B cell (primary cell): Measurements from ENCODE around the gene PEX12. TPM values are rescaled to one million over a fixed set of nuclear protein-coding genes. Genes with fewer than 3 reads are reported as not detected.

Experiments
- ATAC-seq: fragments of 200-7000 bp; cut with Tn5 transposase; one replicate; pipeline ENCODE4 v1.10.0; 2021; ENCODE audit warnings: low read depth, mild to moderate bottlenecking, moderate number of reproducible peaks, moderate library complexity
- CTCF ChIA-PET: fragments of 350-600 bp; sonication (Branson Sonifier 250); formaldehyde crosslinking; loops from one replicate; lab custom pipeline; 2021; ENCODE audit warnings: antibody characterized with exemption, inconsistent platforms; lab: Charles Lee
- POLR2A ChIA-PET: fragments of 350-600 bp; sonication (Branson Sonifier 250); formaldehyde crosslinking; loops from one replicate; lab custom pipeline; 2021; ENCODE audit warnings: antibody characterized with exemption; lab: Charles Lee
- DNase-seq: peaks from one replicate; pipeline ENCODE4 v3.0.0; 2013
- H2AFZ ChIP-seq: 2 replicates; pipeline ENCODE4 v1.6.1; 2012; ENCODE audit warnings: mild to moderate bottlenecking, low read depth, low read length; ENCODE audit not compliant: insufficient read depth, poor library complexity, severe bottlenecking
- H3K27ac ChIP-seq, 2 donors: 1 replicate in 1 of 2; 2 replicates in 1 of 2; pipeline ENCODE4 v1.5.1; 2012 to 2013; ENCODE audit warnings: low read length in 2 of 2, mild to moderate bottlenecking in 2 of 2, moderate library complexity in 1 of 2
- H3K27me3 ChIP-seq, 4 experiments: fragments of 200-600 bp in 1 of 4; sonication (generic) in 1 of 4; replicated peaks in 1 of 4; 1 replicate in 2 of 4; 2 replicates in 2 of 4; pipeline versions ENCODE4 v1.6.1 to v1.7.0; 2013 to 2016; ENCODE audit warnings: low read length in 3 of 4, mild to moderate bottlenecking in 2 of 4, mixed read lengths in 1 of 4, moderate library complexity in 1 of 4; ENCODE audit not compliant: insufficient read depth in 4 of 4, control insufficient read depth in 3 of 4; ENCODE audit errors: control extremely low read depth in 1 of 4
- H3K36me3 ChIP-seq, 2 experiments: replicated peaks in 1 of 2; 1 replicate in 1 of 2; 2 replicates in 1 of 2; pipeline versions ENCODE4 v1.6.1 to v1.7.1; 2013; ENCODE audit warnings: low read length in 1 of 2; ENCODE audit not compliant: insufficient read depth in 2 of 2, control insufficient read depth in 1 of 2; ENCODE audit errors: control extremely low read depth in 1 of 2, extremely low read depth in 1 of 2
- H3K4me1 ChIP-seq, 2 donors: fragments of 200-600 bp in 1 of 2; sonication (generic) in 1 of 2; 1 replicate in 1 of 2; 2 replicates in 1 of 2; pipeline versions ENCODE4 v1.5.1 to v1.6.1; 2013 to 2017; ENCODE audit warnings: low read length in 2 of 2; ENCODE audit not compliant: control insufficient read depth in 2 of 2, insufficient read depth in 2 of 2
- H3K4me2 ChIP-seq: replicated peaks from 2 replicates; pipeline ENCODE3; 2012; ENCODE audit warnings: mild to moderate bottlenecking, low read depth, low read length; ENCODE audit not compliant: poor library complexity, severe bottlenecking
- H3K4me3 ChIP-seq, 5 experiments: fragments of 200-600 bp in 1 of 5; sonication (generic) in 1 of 5; 1 replicate in 3 of 5; 2 replicates in 2 of 5; pipeline versions ENCODE4 v1.5.1 to v1.7.0; 2011 to 2016; ENCODE audit warnings: low read length in 4 of 5, mild to moderate bottlenecking in 4 of 5, low read depth in 2 of 5, control low read depth in 1 of 5, moderate library complexity in 1 of 5; ENCODE audit not compliant: insufficient read depth in 1 of 5; ENCODE audit errors: control extremely low read depth in 1 of 5, extremely low read depth in 1 of 5
- H3K79me2 ChIP-seq: fragments of 200-600 bp; sonication (generic); one replicate; pipeline ENCODE4 v1.6.0; 2016; ENCODE audit warnings: low read length; ENCODE audit not compliant: control insufficient read depth, insufficient read depth
- H3K9ac ChIP-seq: fragments of 200-600 bp; sonication (generic); 2 replicates; pipeline ENCODE4 v1.6.1; 2017; ENCODE audit warnings: mild to moderate bottlenecking, low read length, moderate library complexity
- H3K9me3 ChIP-seq, 3 donors: one replicate each; pipeline versions ENCODE4 v1.6.1 to v1.7.1; 2013; ENCODE audit warnings: low read length in 2 of 3; ENCODE audit not compliant: control insufficient read depth in 2 of 3, insufficient read depth in 1 of 3; ENCODE audit errors: control extremely low read depth in 1 of 3
- H4K20me1 ChIP-seq: 2 replicates; pipeline ENCODE4 v1.6.0; 2012; ENCODE audit warnings: mild to moderate bottlenecking, low read length; ENCODE audit not compliant: insufficient read depth, control insufficient read depth, poor library complexity, severe bottlenecking
- H3K27ac Mint-ChIP-seq: one replicate; pipeline ENCODE4 v1.8.0; 2021; ENCODE audit warnings: mixed read lengths
- H3K27me3 Mint-ChIP-seq: one replicate; pipeline ENCODE4 v1.8.0; 2021; ENCODE audit warnings: mixed read lengths
- H3K4me1 Mint-ChIP-seq: one replicate; pipeline ENCODE4 v1.8.0; 2021; ENCODE audit warnings: mixed read lengths
- H3K4me3 Mint-ChIP-seq: one replicate; pipeline ENCODE4 v1.8.0; 2021; ENCODE audit warnings: mixed read lengths
- H3K9me3 Mint-ChIP-seq: one replicate; pipeline ENCODE4 v1.8.0; 2022; ENCODE audit warnings: mixed read lengths; ENCODE audit not compliant: insufficient read depth
- CTCF ChIP-seq: fragments of 200-600 bp; IDR thresholded peaks from one replicate; pipeline ENCODE4 v1.8.0; 2022; ENCODE audit warnings: antibody characterized with exemption, mild to moderate bottlenecking
- EZH2 ChIP-seq: IDR thresholded peaks from 2 replicates; pipeline ENCODE4 v1.6.1; 2012; ENCODE audit warnings: borderline replicate concordance, low read depth, mild to moderate bottlenecking, moderate library complexity, low read length; ENCODE audit not compliant: insufficient read depth, poor library complexity, severe bottlenecking
- WGBS: methylation state at CpG from one replicate; pipeline ENCODE4 v1.1.5; 2013; ENCODE audit warnings: missing lambda C conversion rate; ENCODE audit not compliant: insufficient coverage; 5-methylcytosine and 5-hydroxymethylcytosine counted together
- intact Hi-C: fragments of 100-400 bp; cut with micrococcal nuclease; formaldehyde crosslinking; loops from one replicate; pipeline ENCODE4 v1.10.0; 2022
- polyA plus RNA-seq: library from polyadenylated mRNA; depleted of rRNA; stranded (reverse); fragments of >200 nt; gene quantifications from 2 replicates; pipeline ENCODE4 v1.2.3, GENCODE V29; 2012
- total RNA-seq, 2 donors: library from RNA; stranded (reverse); fragments of 120-200 nt in 1 of 2; gene quantifications; 1 replicate in 1 of 2; 2 replicates in 1 of 2; pipeline versions ENCODE4 v1.2.3 to v1.2.4, GENCODE V29; 2013 to 2022

PEX12 gene
- total and polyA plus RNA-seq, 2 donors (not counting 1 experiment from before 2014, with no cell fraction given): 2.6 to 5.1 TPM

GRCh38 chr17:35605678-35606077 lies 27.3 kb upstream of the PEX12 start:
- Mint-ChIP-seq H3K4me1 (no peaks in the 10 kb centered on the region), H3K4me3 (no peak overlapping the region), H3K9me3 (no peaks in the 10 kb centered on the region), H3K27me3 (no peaks in the 10 kb centered on the region), H3K27ac (no peak overlapping the region)
- H3K4me2 ChIP-seq: no peak overlapping the region
- peaks cover 3% of the 10 kb centered on the region for H4K20me1 ChIP-seq
- H3K27ac ChIP-seq: no peak overlapping the region
- 75% methylated on average over 2 of the region's 2 CpGs for WGBS
- H3K27me3 ChIP-seq: no peaks in the 10 kb centered on the region
- H3K4me3 ChIP-seq: no peak overlapping the region
- H3K9me3 ChIP-seq: no peaks in the 10 kb centered on the region
- no peak overlapping the region for H3K9ac ChIP-seq
- H3K36me3 ChIP-seq: peaks cover 7 to 51% of the 10 kb centered on the region in 2 experiments
- POLR2A ChIA-PET: no interaction called here
- peaks cover 4% of the 10 kb centered on the region for H3K79me2 ChIP-seq
- intact Hi-C loops: no loop called here
- no peak for DNase-seq
- TF ChIP-seq CTCF (no peak), EZH2 (no peak)
- CTCF ChIA-PET: no interaction called here
- no peak overlapping the region for H2AFZ ChIP-seq
- H3K4me1 ChIP-seq: no peaks in the 10 kb centered on the region
- no peak for ATAC-seq

GRCh38 chr17:35603674-35604073 lies 25.3 kb upstream of the PEX12 start:
- no peak overlapping the region for H3K27ac ChIP-seq
- POLR2A ChIA-PET: no interaction called here
- no peaks in the 10 kb centered on the region for H3K9me3 ChIP-seq
- peaks cover 6% of the 10 kb centered on the region for H3K79me2 ChIP-seq
- CTCF ChIA-PET: interaction anchor here (0.8 to 1.4 kb wide), 2 partner anchors 8 to 10 kb away, joined by 5 read pairs; no protein-coding TSS in a partner anchor
- H3K9ac ChIP-seq: no peak overlapping the region
- peaks cover 4% of the 10 kb centered on the region for H4K20me1 ChIP-seq
- H3K27ac Mint-ChIP-seq: no peak overlapping the region
- ATAC-seq (no peak), DNase-seq (no peak)
- no peak overlapping the region for H3K4me3 ChIP-seq
- no peak for TF ChIP-seq CTCF
- no peak for TF ChIP-seq EZH2
- H3K9me3 Mint-ChIP-seq: no peaks in the 10 kb centered on the region
- no peaks in the 10 kb centered on the region for H3K4me1 ChIP-seq
- H3K4me3 Mint-ChIP-seq: no peak overlapping the region
- intact Hi-C loops: no loop called here
- H3K27me3 ChIP-seq: no peaks in the 10 kb centered on the region
- H2AFZ ChIP-seq: no peak overlapping the region
- no peaks in the 10 kb centered on the region for H3K27me3 Mint-ChIP-seq
- H3K4me1 Mint-ChIP-seq: no peaks in the 10 kb centered on the region
- WGBS: 100% methylated on average over 4 of the region's 7 CpGs
- peaks cover 4 to 55% of the 10 kb centered on the region in 2 experiments for H3K36me3 ChIP-seq
- no peak overlapping the region for H3K4me2 ChIP-seq
